GM18502 (cell line): ENCODE results near the gene SCAMP4.
A peak's percentile ranks its signal among the peaks of the same experiment; 100 is the strongest.

Experiments
- ATAC-seq: cut with Tn5 transposase; IDR thresholded peaks from one replicate; pipeline ENCODE4 v1.9.1; 2021; ENCODE audit warnings: mild to moderate bottlenecking; ENCODE audit not compliant: unreplicated experiment, poor library complexity

Gene SCAMP4, protein sequence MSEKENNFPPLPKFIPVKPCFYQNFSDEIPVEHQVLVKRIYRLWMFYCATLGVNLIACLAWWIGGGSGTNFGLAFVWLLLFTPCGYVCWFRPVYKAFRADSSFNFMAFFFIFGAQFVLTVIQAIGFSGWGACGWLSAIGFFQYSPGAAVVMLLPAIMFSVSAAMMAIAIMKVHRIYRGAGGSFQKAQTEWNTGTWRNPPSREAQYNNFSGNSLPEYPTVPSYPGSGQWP

DNA sequence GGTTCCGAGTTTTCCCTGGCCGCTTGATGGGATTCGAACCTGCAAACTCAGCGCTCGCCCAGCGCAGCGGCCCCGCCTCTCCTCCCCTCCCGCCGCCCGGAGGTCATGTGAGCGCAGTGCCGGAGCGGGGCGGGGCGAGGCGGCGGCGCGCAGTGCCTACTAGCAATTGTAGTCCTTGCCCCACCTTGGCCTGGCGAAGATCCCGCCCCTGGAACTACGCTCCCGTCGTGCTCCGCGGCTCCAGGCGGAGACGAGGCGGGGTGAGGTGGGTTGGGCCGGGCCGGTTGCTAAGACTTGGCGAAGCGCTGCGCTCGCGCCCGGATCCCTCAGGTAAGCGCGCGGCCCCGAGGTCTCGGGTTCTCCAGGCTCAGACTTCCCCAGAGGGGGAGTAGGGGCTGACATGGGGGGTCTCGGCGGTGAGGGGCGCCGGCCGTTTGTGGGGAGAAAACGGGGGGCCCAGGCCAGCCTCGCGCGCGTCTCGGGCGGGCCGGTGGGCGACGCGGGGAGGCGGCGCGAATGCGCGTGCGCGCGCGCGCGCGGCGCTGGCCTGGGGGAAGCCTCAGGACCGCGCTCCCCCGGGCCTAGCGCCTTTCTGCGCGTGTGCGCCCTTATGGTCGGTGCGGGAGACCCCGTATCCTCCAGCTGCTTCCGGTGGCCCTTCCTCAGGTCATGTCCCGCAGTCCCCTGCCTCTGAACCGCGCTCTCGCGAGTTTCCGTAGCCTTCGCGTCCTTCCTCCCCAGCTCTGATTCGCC, at the start of gene SCAMP4, which contains the start of gene ADAT3:
SCAMP4 (plus strand) TSS at position 290 of the 753 bp plus-strand sequence. CDS start 9,621 bp downstream, outside the sequence.
ADAT3 (plus strand) TSS at position 290 of the 753 bp plus-strand sequence. CDS start 6,649 bp downstream, outside the sequence.
- ATAC-seq, result peak; percentile 70

DNA sequence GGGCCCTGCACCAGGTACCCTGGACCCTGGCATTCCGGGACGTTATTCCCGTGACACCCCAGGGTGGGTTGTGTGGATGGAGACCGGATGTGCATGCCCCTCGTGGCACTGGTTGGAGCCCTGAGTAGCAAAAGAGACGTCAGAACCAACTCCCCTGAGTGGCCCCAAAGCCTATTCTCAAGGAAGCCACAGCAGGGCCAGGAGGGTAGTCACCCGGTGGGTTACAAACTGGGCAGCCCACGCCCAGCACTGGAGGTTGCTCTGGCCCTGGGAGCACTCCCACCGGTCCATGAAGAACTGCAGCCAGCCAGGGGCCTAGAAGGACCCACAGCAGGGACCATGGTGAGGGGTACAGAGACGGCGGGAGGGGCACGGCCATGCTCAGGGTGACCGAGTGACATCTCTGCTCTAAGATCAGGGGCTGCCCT, 49.4 kb upstream of the SCAMP4 start:
- ATAC-seq, result peak; percentile 3

DNA sequence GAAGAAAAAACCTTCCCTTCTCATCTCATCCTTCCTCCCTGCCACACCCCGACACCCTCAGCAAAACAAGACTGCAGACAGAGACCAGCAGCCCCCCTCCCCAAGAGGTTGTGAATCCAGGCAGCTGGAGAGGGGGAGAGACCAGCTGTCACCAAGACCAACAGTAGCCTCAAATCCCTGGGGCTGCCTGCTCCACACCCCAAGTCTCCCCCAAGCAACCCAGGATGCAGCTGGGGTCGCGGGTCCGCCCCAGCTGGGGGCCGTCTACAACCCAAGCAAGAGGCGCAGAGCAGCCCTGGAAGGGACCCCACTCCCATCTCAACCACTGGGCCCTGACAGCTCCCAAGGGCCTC, 48.9 kb upstream of the SCAMP4 start:
- ATAC-seq, result no peak

DNA sequence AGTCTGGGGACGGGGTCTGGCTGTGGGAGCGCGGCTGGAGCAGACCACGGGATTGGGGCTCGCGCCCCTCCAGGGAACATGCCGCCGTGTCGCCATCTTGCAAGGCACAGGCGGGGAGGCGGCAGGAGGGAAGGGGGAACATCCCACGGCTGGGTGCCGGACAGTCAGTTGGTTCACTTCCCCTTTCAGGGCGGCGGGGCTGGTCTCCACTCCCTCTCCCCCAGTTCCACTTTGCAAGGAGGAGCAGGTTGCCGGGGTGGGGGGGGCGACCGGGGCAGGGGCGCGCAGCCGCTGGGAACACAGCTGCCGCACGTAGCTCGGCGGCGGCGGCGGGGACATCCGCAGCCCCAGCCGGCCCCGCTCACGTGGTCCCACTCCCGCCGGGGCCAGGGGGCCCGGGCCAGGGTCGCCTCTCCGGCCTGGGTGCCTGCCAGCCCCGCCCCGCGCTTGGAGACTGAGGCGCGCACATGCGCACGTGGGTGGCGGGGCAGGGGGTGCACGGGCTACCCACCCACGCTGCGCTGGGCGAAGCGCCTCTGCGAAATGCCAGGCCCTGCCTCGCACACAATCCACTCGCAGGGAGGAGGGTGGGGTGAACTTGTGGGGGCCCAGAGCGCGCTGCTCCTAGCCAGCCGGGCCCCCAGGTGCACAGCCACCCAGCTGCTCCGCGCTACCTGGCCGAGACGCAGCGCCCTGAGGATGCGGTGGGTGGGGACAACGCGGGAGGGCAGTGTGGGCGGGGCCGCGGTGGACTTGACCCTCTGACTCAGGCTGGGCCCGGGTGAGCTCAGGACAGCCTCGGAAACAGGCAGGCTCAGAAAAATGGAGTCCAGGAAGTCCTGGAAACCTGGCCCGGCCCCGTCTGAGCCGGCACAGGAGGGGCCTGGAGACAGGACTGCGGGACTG, 48.2 kb upstream of the SCAMP4 start:
- ATAC-seq, result no peak

DNA sequence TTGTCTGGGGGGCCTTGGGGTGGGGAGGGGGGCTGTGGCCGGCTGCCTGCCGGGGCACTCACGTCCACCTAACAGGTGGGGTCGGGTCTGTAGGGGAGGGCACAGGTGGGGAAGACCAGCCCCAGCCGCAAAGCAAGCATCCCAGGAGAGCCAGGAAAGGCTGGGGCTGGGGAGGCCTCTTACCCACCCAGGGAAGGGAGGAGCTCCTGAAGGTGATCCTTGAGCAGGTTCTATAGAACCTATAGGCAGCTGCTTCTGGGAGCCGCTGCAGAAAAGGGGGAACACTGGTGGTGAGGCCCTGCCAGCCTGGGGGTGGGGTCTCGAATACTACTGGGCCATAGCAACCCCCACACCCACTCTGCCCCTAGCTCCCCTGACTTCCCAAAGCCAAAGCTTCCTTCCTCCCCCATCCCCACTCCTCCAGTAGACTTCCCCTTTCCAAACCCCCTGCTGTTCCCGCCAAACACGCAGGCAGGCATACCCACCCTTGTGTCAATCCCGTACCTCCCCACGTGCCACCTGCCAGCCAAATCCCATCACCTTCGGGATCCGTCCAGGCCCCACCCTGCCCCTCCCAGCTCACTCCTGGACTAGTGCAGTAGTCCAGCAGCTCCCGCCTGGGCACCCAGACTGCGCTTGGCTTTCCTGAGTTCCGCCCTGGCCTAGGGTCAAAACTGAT, 47.4 kb upstream of the SCAMP4 start:
- no peak for ATAC-seq

DNA sequence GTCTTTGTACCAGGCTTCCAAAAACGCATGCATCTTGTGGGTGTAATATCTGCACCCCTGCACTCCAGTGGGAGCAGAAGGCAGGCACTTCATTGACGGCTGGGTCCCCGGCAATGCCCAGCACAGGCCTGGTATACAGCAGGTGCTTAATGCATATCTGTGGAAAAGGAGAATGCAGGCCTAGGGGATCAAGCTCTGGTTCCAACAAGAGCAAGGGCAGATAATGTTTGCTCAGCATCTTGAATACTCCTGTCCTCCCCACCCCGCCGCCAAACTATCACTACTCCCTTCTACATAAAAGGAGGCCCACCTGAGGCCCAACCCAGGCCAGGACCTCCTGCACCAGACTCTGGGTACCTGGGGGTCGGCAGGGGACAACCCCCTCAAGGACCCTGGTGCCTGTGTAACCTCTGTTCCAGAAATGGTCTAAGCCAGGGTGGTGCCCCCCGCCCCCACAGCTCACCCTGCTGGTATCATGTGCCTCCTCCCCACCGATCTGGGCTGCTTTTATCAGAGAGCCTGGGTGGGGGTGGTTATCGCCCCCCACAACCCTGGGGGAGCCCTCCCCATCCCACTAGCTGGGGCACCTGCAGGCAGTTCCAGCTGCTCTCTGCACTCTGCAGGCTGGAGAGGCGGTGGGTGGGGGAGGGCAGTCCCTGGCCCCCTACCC, 46.7 kb upstream of the SCAMP4 start:
- no peak for ATAC-seq

DNA sequence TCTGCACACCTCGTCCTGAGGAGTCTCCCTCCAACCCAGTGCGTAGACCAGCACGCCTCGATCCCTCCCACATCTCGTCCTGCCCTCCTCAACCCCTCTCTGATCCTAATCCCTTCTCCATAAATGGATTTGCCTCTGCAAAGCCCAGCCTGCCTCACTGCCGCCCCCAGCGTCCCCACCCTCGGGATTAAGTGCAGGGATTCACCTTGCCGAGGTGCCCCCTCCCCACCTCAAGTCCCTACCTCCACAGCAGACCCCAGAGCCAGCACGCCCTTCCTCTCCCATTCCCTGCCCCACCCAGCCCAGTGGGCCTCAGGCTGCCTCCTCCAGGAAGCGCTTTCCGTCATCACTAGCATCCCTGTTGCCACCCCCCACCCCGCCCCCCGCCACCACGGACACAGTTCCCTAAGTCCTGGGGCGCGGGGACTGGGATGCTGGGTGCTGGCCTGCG, 45.8 kb upstream of the SCAMP4 start:
- no peak for ATAC-seq

DNA sequence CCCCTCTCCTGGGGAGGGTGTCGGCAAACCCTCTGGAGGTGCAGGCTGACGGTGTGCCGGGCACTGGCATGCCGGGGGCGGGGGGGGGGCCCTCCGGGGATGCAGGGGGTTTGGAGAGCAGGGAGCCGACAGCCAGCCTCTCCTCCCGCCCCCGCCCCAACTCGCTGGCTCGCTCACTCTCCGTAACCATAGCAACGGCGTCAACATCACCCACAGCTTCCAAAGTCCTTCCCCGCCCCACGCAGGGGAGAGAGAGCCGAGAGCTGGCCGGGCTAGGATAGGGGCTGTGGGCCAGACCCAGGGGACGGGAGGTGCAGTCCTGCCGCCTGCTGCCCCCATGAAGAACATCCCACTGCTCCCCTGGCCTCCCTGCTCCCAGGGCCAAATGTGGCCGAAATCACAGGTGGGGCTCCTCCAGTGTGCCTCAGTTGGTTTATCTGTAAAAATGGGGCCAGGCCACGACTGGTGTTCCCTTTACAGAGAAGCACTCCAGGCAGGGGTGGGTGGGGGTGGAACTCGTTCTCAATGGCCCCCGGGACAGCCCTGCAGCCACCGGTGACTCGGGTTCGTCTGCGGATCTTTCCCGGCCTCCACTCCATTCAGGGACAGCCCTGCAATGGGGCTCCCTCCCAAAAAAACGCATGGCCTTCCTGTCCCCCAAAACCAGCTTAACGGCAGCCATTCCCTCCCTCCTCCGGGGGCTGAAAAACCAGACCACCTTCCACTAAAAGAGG, 45.0 kb upstream of the SCAMP4 start:
- ATAC-seq, result no peak

DNA sequence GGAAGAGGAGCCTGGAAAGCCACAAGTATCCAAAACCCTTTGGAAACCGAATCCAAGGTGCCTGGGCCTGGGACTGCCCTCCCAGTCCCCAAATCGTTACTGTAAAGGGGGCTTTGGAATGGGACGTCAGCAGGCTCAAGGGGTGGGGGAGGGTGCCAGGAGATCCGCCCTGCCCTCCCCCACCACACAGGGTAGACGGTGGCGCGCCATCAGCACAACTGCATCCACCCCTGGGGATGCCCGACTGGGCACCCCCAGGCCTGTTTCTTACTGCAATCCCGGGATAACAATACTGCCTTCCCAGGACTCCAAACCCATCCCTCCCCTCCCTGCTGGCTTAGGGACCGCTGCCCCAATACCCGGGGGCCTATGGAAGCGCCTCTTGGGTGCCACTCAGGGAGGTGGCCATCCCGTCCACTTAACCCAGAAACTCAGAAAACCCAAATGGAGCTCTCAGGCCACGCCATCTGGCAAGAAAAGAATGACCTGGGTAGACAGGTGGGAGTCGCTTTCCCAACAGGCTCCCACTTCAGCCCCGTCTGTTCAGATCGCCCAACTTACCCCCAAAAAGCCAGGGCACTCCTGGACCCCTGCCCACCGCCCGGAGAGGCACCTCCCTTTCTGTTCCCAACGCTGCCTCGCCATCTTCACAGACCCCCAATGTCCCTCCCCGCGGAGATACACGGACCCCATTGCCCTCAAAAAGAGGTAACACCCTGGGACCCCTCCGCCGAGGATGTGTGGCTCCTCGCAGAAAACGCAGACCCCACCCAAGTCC, 44.2 kb upstream of the SCAMP4 start:
- ATAC-seq, result no peak

DNA sequence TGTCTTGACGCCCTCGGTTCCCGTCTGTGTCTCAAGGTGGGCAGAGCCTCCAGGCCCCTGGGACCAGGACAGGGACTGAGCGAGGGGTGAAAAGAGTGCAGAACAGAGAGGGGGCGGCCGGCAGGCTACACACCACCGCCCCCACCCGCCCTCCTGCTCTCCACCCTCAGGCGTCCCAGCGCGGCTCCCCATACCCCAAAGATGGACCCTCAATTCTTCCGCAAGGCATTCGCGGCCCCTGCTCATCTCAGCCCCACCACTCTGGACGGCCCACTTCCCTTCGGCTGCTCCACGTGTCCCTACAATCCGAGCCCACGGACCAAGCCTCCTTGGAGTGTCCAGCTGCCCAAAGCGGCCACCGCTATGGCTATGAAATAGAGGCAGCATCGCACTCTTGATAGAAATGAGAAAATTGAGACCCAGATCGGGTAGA, 43.6 kb upstream of the SCAMP4 start:
- no peak for ATAC-seq

DNA sequence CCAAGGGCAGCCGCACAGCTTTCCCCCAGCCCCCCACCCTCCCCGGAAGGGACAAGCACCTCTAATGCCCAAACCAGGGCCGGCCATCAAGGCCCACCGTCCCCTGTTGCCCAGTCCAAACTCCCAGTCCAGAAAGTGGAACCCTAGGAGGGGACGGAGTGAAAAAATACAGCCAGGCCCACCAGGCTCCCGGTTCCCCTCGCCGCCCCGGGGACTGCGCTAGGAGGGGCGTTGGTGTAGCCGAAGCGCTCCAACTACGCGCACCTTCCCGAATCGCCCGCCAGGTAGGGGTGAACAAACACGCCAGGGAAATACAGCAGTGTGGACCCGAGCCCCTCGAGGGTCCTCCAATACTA, 43.2 kb upstream of the SCAMP4 start:
- ATAC-seq, result no peak

DNA sequence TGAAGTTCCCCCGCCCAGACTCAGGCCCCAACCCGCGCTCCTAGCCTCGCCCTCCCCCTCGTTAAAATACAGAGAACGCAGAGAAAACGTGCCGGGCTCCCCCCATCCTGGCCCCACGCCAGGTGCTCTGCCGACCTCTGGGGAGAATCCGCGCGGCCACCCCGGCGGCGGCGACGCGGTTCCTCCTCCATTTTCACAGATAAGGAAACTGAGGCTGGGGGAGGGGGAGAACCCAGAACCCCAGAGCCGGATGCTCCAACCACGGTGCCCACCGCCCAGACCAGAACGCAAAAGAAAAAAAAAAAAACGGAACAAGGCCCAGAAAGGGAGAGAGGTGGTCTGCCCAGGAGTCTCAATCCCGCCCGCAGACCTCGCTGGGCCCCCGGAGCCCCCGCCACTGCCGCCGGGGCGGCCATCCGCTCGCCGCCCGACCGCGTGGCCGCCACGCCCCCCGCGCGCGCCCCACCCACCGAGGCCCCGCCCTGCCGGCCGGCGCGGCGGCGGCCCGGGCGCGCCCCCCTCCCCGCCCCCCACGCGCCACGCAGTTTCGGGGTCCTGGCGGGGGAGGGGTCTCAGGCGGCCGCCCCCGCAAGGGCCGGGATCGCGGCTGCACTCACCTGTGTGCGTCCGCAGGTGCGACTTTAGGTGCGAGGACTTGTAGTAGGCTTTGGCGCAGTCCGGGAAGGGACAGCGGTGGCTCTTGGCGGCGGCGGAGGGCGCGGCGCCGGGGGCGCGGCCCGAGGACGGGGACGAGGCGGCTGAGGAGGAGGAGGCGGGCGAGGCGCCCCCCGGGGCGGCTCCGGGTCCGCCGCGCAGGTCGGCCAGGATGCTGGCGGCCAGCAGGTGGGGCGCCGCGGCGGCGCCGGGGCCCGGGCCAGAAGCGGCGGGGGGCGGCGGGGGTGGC, 42.5 kb upstream of the SCAMP4 start:
- peak; percentile 9 for ATAC-seq

DNA sequence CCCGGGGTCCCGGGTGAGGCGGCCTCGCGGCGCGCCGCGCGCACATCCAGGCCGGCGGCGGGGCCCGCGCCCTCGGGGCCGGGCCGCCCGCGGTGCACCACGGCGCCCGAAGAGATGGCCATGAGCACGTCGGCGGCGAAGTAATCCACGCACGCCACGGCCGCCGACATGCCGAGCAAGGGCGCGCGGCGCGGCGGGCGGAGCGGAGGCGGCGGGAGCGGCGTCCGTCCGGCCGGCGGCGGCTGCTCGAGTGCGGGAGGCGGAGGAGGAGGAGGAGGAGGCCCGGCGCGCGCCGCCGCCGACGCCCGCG, 41.9 kb upstream of the SCAMP4 start, which contains the start of gene KLF16:
KLF16 (minus strand) TSS at position 252 of the 310 bp plus-strand sequence; CDS start at position 170, 82 bp downstream.
- ATAC-seq, result no peak

DNA sequence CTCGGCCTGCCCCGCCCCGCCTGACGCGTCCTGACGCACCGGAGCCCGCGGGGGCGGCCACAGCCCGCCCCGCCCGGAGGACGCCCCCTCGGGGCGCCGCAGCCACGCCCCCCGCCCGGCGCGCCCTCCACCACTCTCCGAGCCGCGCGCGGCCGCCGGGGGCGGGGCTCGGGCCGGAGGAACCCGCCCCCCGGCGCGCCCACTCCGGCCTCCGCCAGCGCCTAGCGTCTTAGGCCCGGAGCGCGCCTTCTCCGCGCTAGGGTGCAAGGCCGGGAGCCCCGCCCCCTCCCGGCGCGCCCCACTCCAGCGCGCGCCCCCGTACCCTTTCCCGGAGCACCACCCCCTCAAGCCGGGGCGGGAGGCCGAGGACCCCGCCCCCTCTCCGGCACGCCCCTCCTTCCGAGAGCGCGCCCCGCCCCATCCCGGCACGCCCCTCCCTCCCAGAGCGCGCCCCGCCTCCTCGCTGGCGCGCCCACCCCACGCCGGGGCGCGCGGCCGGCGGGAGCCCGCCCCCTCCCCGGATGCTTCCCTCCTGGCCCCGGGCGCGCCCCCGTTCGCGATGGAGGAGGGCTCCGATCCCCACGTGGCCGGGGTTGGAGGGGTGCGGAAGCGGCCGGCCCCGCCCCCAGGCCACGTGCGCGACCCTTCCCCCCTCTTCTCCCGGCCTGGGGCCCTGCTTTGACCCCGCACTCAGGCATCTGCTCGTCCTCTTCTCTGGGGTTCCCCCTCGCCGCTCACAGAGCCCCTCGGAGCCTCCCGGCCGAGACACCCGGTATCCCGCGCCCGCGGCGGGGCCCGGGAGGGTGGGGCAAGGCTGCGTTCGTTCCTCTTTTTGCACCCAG, 41.3 kb upstream of the SCAMP4 start:
- peak; percentile 52 for ATAC-seq

DNA sequence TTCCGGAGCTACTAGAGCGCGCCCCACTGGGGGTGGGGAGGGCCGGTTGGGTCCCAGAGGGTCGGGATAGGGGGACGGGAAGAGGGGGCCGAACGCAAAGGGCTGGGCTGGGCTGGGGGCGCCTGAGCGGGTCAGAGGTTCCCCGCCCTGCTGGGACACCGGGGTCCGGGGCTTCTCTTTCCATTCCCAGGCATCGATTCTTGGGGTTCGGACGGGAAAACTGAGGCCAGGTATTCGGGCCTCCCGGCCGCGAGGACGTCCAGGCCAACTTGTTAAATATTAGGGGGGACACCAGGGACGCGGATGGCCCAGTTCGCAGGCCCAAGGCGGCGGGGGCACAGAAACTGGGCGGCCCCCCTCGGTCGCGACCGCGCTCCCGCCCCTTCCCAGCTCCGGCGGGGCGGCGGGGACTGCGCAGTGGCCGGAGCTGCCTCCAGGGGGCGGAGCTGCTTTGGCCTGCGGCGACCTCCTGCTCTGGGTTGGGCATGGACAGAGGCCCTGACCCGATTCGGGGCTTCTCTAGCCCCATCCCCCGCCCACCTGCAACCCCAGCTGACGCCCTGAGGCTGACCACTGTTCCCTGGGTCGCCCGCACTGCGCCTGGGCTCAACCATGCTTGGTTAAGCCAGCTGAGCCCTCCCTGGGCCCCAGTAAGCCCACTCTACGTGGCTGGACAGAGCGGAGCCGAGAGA, 40.6 kb upstream of the SCAMP4 start:
- no peak for ATAC-seq
